ENCODE data around the gene EFNA3. TPM values are rescaled to one million over a fixed set of nuclear protein-coding genes. Genes with fewer than 3 reads are reported as not detected.
A peak's percentile ranks its signal among the peaks of the same experiment; 100 is the strongest.

The EFNA3 gene, protein sequence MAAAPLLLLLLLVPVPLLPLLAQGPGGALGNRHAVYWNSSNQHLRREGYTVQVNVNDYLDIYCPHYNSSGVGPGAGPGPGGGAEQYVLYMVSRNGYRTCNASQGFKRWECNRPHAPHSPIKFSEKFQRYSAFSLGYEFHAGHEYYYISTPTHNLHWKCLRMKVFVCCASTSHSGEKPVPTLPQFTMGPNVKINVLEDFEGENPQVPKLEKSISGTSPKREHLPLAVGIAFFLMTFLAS
- polyA plus RNA-seq (2013, experiment 1 of 2; ENCODE audit: insufficient read length) = 3.7 TPM
- polyA plus RNA-seq (2013, experiment 2 of 2; ENCODE audit: insufficient read length) = 3.4 TPM

DNA sequence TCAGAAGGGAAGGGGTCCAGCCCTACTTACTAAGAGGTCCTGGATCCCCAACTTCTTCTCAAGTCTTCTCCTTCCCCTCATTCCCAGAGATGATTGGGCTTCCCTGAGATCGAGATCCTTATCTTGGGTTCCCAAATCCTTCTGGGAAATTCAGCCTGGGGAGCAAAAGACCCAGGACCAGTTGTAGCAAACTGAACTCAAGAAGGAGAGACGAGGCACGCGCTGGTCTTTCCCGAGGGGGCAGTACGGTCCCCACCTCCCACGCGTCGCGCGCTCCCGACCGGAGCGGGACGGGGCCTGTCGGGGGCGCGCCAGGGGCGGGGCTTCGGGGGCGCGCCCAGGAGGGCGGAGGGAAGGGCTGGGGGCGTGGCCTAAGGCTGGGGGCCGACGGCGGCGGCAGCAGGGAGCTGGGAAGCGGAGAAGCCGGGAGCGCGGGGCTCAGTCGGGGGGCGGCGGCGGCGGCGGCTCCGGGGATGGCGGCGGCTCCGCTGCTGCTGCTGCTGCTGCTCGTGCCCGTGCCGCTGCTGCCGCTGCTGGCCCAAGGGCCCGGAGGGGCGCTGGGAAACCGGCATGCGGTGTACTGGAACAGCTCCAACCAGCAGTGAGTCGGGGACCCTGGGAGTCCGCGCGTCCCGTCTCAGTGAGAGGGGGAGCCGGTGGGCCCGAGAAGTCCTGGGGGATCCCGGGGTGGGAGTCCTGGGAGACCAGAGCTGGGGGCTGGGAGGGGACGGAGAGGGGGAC, at the start of gene EFNA3:
Gene EFNA3 (plus strand): TSS at position 369 of the 741 bp plus-strand sequence. CDS start 105 bp downstream, at position 474.
- DNase-seq = peak; percentile 60

DNA sequence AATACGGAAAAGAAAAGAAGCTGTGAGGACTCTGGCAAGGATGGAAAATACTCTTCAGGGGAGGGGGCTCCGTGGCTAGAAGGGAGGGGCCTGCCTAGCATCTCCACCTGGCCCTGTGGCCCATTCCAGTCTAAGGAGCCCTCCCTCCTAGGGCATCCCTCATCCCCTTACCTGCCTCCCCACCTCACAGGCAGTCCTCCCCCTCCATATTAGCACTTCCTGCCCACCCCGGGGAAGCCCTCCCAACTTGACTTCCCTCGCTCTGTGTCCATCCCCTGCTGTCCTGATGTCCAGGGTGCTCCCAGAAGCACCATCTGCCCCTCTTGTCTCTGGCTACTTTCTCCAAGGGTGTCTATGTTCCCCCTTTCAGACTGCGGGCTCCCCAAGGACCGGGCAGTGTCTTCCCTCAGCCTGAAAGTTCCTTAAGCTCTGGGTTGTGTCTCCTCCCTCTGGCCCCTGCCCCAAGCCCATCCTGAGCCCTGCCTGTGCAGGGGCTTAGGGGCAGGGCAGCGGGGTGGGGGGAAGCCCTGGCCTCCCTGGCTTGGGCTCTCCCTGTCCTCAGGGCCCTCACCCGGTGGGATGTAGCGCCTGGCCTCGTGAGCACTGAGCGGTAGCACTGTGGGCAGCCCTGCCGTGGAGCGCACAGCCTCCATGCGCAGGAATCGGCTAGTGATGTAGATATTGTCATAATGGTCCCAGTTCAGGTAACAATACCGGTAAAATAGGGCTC, 49.0 kb upstream of the EFNA3 start:
- no peak for DNase-seq

DNA sequence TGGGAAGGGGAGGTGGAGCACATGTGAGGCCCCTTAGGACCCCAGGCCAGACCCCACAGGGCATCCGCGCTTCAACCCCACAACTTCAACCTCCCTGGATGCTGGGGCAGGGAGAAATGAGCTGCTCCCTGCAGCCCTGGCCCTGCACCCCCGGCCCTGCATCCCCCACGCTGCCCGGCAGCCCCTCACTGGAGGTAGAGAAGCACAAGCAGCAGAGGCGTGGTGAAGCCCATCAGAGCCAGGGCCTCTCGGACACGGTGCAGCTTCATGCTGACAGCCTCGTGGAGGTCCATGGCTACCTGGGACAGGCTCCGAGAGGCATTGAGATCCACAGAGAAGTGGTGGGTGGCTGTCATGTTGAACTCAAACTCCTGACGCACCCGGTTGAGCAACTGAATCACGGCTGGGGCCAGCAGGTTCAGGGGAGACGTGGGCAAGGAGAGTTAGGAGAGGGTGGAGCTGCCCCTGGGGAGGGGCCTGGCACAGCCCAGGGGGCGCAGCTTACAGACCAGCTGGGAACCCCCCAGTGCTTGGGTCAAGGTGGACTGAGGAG, 48.3 kb upstream of the EFNA3 start:
- no peak for DNase-seq

DNA sequence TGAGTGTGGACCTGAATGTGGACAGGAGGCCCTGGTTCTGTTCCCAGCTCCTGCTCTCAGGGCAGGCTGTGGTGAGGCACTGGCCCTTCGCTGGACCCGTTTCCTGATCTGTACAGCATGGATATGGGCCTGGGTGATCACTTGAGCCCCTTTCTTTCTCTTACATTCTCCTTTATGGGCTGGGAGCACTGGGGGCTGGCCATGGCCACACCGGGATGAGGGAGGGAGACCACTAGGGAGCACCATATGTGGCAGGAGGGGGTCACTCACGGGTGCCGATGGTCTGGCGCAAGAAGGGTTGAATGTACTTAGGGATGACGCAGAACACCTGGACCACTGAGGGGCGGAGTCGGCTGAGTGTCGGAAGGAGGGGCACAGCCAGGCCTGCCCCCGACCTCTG, 47.7 kb upstream of the EFNA3 start:
- no peak for DNase-seq

DNA sequence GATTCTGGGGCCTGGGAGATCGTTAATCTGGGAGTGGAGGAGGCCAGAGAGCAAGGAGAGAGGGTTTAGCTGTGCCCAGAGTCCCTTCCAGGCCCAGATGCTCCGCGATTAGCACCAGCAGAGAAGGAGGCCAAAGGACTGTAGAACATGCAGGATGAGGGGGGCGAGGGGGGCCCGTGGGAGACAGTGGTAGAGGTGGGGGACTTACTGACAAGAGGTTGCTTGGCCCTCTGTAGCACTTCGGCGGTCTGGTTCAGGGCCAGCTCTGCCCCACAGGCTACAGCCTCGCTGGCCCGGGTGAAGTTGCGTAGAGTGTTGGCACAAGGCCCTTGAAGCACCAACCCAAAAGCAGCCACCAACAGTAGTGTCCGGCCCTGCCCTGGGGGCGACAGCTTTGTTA, 45.8 kb upstream of the EFNA3 start:
- DNase-seq = no peak

DNA sequence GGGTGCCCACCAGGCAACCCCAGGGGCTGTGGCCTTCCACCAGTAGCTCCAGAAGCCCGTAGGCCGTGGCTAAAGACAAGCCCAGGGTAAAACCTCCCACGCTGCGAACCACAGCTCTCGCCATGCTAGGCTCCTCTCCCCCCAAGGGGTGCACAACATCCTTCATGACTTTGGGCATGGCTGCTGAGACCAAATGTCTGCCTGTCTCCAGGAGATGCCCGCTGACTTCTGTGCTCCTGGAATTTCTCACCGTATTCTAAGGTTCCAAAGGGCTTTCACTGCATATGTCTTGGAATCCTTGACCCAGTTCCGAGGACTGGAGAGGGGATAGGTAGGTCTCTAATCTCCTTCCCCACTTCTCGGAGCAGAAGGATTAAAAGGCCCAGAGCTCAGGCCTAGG, 45.1 kb upstream of the EFNA3 start, which contains the start of the genes DCST1 and DCST2:
Gene DCST1 (plus strand): TSS at position 301 of the 400 bp plus-strand sequence. CDS start 213 bp downstream, outside the sequence.
Gene DCST2 (minus strand): TSS at position 258 of the 400 bp plus-strand sequence. CDS start 80 bp downstream, at position 178.
- DNase-seq = no peak

DNA sequence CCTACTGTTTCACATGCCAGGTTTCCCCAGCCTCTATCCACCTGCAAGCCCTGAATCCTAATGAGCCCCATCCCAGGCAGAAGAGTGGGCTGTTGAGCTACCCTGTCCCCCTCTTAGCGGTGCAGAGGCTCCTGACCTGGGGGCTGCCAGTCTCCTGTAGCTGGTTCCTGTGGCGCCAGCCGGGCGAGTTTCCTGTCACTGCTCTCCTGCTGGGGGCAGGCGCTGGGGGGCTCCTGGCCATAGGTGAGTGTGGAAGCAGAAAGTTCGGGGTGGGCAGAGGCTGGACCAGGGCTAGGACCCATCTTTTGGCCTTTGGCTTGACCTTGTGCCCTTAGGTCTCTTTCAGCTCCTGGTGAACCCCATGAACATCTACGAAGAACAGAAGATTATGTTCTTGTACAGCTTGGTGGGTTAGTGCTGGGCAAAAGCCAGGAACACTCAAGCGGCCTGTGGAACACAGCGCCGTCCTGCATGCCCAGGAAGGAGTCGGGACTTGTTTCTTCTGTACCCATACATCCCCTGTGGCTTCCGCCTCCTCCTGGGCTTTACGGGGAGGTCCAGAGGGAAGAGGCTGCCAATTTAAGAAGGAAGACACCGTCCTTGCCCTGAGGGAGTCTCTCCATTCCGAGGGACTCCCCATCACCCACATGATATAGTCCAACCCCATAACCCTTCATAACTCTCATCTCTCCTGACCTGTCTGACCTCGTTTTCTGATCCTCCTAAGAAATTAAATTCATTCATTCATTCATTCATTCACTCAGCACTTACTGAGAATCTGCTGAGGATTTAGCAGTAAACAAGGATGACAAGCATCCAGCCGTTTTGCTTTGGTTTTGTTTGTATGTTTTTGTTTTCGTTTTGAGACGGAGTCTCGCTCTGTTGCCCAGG, 44.1 kb upstream of the EFNA3 start:
- no peak for DNase-seq

DNA sequence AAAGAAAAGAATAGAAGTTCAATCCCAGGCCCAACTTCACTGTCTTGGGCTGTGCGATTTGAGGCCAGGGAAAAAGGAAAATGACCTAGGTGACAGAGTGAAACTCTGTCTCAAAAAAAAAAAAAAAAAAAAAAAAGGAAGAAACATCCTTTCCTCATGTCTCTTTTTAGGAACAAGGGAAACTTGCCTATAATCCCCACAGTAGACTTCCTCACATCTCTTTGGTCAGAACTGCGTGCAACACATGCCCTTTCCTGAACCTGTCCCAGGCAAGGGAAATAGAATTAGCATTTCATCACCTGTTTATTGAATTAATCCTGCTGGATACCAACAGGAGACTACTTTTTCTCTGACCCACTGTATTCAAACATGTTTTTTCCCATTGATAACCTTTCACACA, 42.7 kb upstream of the EFNA3 start:
- DNase-seq = no peak

DNA sequence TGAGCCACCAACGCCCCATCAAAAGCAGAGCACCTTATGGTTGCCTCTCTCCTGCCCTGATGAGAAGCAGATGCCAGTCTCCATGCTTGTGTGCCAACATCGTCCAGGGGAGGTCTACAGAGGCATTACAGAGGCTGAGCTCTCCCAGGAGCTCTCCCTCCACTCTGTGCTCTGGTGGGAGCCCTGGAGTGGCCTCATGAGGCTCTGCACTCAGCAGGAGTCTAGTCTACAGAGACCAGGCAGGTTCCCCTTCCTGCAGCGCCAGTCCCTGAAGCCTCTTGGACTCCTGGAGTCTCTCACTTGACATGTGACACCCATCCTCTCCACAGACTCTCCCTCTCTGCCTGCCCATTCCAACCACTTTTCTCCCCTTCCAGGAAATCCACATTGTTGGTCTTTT, 41.6 kb upstream of the EFNA3 start:
- no peak for DNase-seq

DNA sequence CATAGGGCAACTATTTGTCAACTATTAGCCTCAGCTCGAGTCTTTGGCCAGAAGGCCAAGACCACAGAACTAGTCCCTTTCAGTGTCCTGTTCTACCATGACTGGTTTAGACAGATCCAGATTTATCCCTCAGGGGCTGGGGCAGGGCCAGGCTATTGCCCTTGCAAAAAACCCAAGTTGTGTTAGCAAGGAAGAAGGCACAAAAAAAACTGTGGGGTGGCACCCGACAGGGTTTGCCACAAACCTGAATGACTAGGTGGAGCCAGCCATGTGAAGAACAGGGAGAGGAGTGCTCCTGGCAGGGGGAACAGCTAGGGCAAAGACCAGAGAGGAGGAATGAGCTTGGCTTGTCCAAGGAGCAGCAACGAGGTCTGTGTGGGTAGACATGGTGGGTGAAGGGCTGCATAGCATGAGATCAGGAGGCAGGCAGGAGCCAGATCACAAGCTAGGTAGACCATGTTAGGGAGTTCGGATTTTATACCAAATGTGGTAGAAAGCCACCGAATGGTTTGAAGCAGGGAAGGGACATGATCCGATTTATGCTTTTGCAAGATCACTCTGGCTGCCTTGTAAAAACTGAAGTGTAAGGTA, 40.7 kb upstream of the EFNA3 start:
- no peak for DNase-seq

DNA sequence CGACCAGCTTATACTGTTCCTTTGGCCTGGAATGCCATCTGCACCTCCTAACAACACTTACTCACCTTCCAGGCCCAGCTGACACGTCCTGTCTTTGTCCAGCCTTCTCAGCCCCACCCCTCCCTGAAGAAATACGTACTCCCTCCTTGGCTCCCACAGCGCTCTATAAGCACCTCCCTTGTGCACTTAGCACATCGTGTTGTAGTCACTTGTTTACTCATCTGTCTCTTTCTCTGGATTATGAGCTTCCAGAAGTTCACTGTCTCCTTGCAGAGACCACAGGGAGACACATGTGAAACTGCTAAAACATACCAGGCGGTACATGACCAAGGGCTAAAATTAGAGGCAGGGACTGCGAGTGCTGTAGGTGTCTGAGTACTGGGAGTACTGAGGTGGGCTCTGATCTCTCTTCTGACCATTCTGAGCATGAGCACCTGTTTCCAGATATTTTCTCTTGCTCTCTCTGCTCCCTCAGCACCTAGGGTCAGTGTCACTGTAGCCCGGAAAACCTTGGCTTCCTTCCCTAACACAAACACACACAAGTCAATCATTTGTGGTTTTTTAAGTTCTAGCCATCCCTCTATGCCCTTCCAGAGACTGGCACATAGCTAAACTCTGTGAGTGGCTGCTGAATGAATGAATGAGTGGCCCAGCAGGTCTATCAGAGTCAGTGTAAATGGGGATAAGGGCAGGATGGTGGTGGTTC, 39.9 kb upstream of the EFNA3 start:
- DNase-seq = no peak

DNA sequence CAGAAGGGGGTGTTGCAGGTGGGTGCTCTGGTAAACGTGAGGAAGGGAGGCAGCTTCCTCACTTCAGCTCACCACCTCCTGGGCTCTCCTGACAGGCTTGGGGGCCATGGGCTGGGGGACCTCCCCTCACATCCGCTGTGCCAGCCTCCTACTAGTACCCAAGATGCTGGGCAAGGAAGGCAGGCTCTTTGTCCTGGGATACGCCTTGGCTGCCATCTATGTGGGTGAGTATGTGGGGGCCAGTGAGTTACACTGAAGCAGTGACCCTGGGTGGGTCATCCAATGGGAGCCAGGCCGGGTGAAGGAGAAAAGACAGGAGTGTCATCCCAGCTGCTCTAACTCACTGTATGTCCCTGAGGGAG, 39.3 kb upstream of the EFNA3 start:
- no peak for DNase-seq

DNA sequence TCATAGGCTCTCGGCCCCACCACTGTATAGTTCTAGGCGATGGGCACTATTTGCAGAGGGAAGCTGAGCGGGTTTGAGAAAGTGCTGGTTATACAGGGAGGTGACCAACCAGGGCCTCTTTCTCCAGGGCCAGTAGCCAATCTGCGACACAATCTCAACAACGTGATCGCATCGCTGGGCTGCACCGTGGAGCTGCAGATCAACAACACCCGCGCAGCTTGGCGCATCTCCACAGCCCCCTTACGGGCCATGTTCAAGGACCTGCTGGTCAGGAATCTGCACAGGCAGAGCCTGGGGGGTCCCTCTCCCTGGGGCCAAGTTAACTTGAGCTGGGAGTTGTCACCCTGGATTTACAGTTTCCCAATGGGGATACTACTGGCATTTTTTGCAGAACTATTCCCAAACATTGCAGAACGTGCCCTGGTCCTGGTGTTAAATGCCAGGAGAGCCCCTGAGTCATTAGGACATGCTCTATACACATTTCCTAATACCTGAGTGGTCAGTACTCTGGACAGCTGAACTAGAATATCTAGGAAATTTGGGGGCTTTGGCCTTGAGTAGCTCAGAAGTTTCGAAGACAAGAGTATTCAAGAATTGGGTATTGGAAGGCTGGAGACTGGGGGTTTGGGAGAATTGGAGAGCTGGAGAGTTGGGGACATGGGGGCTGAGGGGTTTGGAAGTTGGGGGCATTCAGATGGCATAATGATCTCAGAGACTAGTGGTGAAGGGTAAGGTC, 38.1 kb upstream of the EFNA3 start:
- DNase-seq = no peak

DNA sequence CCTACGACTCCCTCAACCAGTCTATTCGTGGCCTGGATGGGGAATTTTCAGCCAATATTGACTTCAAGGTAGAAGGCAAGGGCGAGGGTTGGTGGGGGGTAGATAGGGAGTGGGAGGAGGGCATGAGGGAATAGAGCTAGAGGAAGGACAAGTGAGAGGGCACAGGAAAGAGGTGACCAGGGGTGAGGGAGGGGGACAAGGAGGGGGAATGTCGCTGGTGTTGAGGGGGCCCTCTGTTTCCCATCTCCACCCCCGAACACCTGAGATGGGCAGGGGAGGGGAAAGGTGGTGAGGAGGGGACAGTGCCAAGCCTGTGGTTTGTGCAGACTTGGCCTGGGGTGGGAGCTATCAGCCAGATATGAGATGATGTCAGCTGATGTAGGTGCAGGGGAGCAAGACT, 35.8 kb upstream of the EFNA3 start:
- no peak for DNase-seq

DNA sequence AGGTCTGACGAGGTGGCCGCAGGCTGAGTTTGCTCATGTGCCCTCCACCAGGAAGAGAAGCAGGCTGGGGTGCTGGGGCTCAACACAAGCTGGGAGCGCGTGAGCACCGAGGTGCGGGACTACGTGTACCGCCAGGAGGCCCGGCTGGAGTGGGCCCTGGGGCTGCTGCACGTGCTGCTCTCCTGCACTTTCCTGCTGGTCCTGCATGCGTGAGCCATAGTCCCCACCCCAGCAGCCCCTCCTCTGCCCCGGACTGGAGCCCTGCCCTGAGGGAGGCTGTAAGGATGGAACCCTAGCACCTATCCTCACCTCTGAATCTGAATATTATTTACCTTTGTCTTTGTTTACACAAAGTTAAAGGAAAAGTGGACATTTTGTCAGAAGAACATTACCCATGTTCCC, 35.3 kb upstream of the EFNA3 start:
- no peak for DNase-seq

DNA sequence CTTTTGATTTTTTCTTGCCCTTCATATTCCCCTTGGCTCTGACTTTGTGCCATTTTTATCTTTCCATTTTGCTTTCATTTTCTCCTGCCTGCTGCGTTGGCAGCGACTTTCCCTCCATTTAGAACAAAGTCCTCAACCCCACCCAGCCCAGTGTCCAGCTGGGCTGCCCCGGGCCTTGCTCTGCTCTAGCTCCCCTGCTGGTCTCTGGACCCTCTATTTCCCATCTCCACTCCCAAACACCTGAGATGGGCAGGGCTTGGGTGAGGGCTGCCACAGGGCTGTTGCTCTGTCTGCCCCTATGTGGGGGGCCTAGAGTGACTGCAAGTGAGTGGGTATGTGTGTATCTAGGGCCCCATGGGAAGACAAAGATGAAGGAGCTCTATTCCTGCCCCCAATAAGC, 34.8 kb upstream of the EFNA3 start:
- no peak for DNase-seq

DNA sequence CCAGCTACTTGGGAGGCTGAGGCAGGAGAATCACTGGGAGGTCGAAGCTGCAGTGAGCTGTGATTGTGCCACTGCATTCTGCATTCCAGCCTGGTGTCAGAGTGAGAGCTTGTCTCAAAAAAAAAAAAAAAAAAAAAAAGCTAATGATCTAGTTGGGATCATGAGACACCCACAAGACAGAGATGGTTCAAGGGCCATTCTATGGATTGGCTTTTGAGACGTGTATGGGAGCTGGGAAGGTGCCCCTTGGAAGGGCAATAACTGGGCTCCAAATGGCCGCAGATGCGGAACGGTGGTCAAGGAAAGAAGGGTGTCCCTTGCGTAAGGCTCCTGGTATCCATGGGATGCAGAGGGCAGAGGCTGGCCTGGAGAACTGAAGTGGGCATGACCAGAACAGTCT, 34.3 kb upstream of the EFNA3 start:
- no peak for DNase-seq

DNA sequence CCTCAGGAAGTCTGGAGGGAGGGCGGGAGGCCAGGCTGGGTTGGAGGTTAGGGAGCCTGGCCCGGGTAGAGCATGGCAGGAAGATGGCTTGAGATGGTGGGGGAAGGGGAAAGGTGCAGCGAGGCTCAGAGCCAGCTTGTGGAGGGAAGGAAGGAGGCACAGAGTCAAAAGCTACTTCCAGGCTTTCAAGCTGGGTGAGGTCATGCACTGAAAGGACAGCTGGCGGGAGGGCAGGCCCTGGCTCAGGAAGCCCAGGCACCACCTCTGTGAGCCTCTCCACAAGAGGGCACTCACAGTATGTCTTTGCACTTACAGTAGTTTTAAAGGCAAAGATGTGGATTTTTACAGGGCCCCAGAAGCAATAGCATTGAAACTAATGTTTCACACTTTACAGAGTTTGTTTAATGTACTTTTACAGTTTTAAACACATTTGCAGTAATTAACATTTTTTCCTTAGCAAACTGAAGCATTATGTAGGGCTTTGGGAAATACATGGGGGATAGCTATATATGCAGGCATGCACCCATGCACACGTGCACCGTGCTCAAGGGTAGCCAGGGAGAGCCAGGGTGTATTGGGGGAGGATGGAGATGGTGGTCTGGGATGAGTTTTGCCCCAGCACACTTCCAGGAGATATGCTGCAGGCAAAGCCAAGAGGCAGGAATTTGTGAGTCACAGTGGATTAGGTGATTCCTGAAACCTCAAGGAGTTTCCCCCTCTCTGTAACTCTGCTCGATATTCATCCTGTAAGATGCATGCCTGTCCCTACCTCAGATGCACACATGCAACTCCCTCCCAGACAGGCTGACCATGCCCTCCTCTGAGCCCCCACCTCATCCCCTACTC, 33.6 kb upstream of the EFNA3 start:
- DNase-seq = peak; percentile 73

Data from fibroblast of skin of scalp (primary cell).